Upper lobe of right lung (tissue), 1 donor: ENCODE data around the gene ILF2. TPM values are rescaled to one million over a fixed set of nuclear protein-coding genes. Genes with fewer than 3 reads are reported as not detected.

Experiments
- ATAC-seq: fragments of 200-7000 bp; cut with Tn5 transposase; one replicate; pipeline ENCODE4 v1.9.1; 2020; ENCODE audit warnings: mild to moderate bottlenecking, moderate library complexity
- DNase-seq: peaks from one replicate; pipeline ENCODE4 v3.0.0-alpha.2; 2020
- H3K27ac ChIP-seq: fragments of 200-600 bp; one replicate; pipeline ENCODE4 v1.8.0; 2022
- H3K27me3 ChIP-seq: fragments of 200-600 bp; one replicate; pipeline ENCODE4 v1.8.0; 2022; ENCODE audit warnings: mild to moderate bottlenecking
- H3K36me3 ChIP-seq: fragments of 200-600 bp; one replicate; pipeline ENCODE4 v1.8.0; 2022
- H3K4me1 ChIP-seq: fragments of 200-600 bp; one replicate; pipeline ENCODE4 v1.8.0; 2022
- H3K4me3 ChIP-seq: fragments of 200-600 bp; one replicate; pipeline ENCODE4 v1.8.0; 2022; ENCODE audit warnings: mild to moderate bottlenecking
- H3K9me3 ChIP-seq: fragments of 200-600 bp; one replicate; pipeline ENCODE4 v1.8.0; 2022
- CTCF ChIP-seq: fragments of 200-600 bp; IDR thresholded peaks from one replicate; pipeline ENCODE4 v1.8.0; 2022; ENCODE audit warnings: antibody characterized with exemption
- intact Hi-C: fragments of 100-400 bp; cut with DNase I; formaldehyde crosslinking; loops from one replicate; pipeline ENCODE4 v1.11.0; 2022
- total RNA-seq: library from RNA; stranded (reverse); fragmentation: NEBNext Ultra II Directional; extraction: Animal tissue kit (Norgen Biotek cat#: 25700); gene quantifications from one replicate; pipeline ENCODE4 v1.2.1, GENCODE V29; 2021
- donor health status: DM: no; HTN: yes; CAD: no; lungs with severe emphysema.

Gene ILF2
- total RNA-seq, 1 donor from 2014 or later: 86.1 TPM

- Histone ChIP-seq H3K4me3 (no peak overlapping the region), H3K4me1 (peaks cover 16% of the 10 kb centered on the region), H3K27ac (peak overlapping the region; percentile 84), H3K27me3 (no peaks in the 10 kb centered on the region), H3K9me3 (no peaks in the 10 kb centered on the region), H3K36me3 (no peaks in the 10 kb centered on the region)
- no peak for ATAC-seq
- no peak for TF ChIP-seq CTCF
- no peak for DNase-seq
- intact Hi-C loops: no loop called here
Measured at GRCh38 chr1:153698923-153699714, 28.3 kb upstream of the ILF2 start.

GRCh38 chr1:153698020-153698922 is 27.5 kb upstream of the ILF2 start:
- TF ChIP-seq CTCF: no peak
- intact Hi-C loops: no loop called here
- peak; percentile 70 for DNase-seq
- Histone ChIP-seq H3K27ac (peak overlapping the region; percentile 84), H3K4me1 (peaks cover 16% of the 10 kb centered on the region), H3K36me3 (no peaks in the 10 kb centered on the region), H3K27me3 (no peaks in the 10 kb centered on the region), H3K4me3 (no peak overlapping the region), H3K9me3 (no peaks in the 10 kb centered on the region)
- peak; percentile 81 for ATAC-seq

GRCh38 chr1:153697191-153698019 is 26.6 kb upstream of the ILF2 start:
- Histone ChIP-seq H3K27ac (peak overlapping the region; percentile 84), H3K4me3 (no peak overlapping the region), H3K36me3 (no peaks in the 10 kb centered on the region), H3K4me1 (peaks cover 16% of the 10 kb centered on the region), H3K9me3 (no peaks in the 10 kb centered on the region), H3K27me3 (no peaks in the 10 kb centered on the region)
- intact Hi-C loops: no loop called here
- ATAC-seq: peak; percentile 66
- DNase-seq: peak; percentile 72
- no peak for TF ChIP-seq CTCF

- peak overlapping the region; percentile 84 for H3K27ac ChIP-seq
- intact Hi-C loops: no loop called here
- no peak for TF ChIP-seq CTCF
Measured at GRCh38 chr1:153696741-153697140, 25.9 kb upstream of the ILF2 start.

GRCh38 chr1:153693466-153693865 is 22.7 kb upstream of the ILF2 start:
- Histone ChIP-seq H3K27ac (no peak overlapping the region), H3K27me3 (no peaks in the 10 kb centered on the region), H3K4me3 (no peak overlapping the region), H3K4me1 (peaks cover 8% of the 10 kb centered on the region), H3K36me3 (peaks cover 4% of the 10 kb centered on the region), H3K9me3 (no peaks in the 10 kb centered on the region)
- intact Hi-C loops: no loop called here
- no peak for DNase-seq
- no peak for ATAC-seq
- no peak for TF ChIP-seq CTCF

More at GRCh38 chr1:153696741-153697140, 25.9 kb upstream of the ILF2 start:
- H3K36me3 ChIP-seq: no peaks in the 10 kb centered on the region
- no peaks in the 10 kb centered on the region for H3K27me3 ChIP-seq
- no peak overlapping the region for H3K4me3 ChIP-seq
- H3K4me1 ChIP-seq: peaks cover 16% of the 10 kb centered on the region
- no peak for ATAC-seq
- DNase-seq: no peak
- no peaks in the 10 kb centered on the region for H3K9me3 ChIP-seq
